Measurements from ENCODE around the gene DCANP1.

DNA sequence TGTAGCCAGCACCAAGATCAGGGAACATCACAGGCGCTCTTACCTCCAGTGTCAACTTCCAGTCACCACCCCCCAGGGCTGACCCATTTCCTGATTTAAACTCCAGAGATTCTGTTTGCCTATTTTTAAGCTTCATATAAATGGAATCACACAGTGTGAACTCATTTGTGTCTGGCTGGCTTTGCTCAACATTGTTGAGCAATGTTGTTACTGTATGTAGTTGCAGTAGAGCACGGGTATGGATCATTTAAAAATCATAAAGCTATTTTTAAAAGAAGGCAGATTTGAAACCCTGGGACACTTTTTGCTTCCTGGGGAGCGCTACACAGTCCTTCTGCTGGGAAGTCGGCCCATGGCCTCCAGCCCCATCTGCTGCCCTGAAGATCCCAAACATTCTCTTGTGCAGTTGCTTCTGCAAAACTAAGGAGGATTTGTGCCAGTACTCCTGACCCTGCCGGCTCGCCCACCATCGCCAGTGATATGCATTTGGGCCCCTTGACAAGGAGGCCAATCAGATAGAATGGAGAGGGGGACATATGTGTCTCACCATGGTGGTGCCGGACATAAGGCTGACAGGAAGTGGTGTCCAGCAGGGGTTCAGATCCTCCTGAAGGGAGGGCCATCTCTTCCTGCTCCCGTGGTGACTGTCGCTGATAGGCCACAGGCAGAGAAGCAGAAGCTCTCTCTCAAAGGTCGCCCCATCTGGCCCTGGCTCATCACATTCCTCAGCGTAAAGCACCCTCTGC is 13.3 kb downstream of the DCANP1 start:
- TF ChIP-seq CTCF (IDR thresholded peaks at IDR 0.05; ENCODE audit: insufficient read depth, low read length): no peak
- TF ChIP-seq POLR2AphosphoS5 (IDR thresholded peaks at IDR 0.05; ENCODE audit: low read depth): no peak
- TF ChIP-seq GABPA (IDR thresholded peaks at IDR 0.05; ENCODE audit: low read depth): no peak

Data from HL-60 (cell line).